Parietal lobe (tissue), 2 donors: ENCODE results near the gene EXO5. TPM values are rescaled to one million over a fixed set of nuclear protein-coding genes. Genes with fewer than 3 reads are reported as not detected.

ENCODE experiments used
- small RNA-seq: library from RNA; depleted of rRNA; stranded (forward); fragments of <200 nt; gene quantifications from one replicate; pipeline ENCODE3, GENCODE V24; 2014; ENCODE audit warnings: low replicate concordance
- total RNA-seq: library from RNA; depleted of rRNA; stranded (reverse); fragments of >200 nt; gene quantifications from one replicate; pipeline ENCODE4 v1.2.3, GENCODE V29; 2014

Gene EXO5, protein sequence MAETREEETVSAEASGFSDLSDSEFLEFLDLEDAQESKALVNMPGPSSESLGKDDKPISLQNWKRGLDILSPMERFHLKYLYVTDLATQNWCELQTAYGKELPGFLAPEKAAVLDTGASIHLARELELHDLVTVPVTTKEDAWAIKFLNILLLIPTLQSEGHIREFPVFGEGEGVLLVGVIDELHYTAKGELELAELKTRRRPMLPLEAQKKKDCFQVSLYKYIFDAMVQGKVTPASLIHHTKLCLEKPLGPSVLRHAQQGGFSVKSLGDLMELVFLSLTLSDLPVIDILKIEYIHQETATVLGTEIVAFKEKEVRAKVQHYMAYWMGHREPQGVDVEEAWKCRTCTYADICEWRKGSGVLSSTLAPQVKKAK
- total RNA-seq, result 23.8 TPM

DNA sequence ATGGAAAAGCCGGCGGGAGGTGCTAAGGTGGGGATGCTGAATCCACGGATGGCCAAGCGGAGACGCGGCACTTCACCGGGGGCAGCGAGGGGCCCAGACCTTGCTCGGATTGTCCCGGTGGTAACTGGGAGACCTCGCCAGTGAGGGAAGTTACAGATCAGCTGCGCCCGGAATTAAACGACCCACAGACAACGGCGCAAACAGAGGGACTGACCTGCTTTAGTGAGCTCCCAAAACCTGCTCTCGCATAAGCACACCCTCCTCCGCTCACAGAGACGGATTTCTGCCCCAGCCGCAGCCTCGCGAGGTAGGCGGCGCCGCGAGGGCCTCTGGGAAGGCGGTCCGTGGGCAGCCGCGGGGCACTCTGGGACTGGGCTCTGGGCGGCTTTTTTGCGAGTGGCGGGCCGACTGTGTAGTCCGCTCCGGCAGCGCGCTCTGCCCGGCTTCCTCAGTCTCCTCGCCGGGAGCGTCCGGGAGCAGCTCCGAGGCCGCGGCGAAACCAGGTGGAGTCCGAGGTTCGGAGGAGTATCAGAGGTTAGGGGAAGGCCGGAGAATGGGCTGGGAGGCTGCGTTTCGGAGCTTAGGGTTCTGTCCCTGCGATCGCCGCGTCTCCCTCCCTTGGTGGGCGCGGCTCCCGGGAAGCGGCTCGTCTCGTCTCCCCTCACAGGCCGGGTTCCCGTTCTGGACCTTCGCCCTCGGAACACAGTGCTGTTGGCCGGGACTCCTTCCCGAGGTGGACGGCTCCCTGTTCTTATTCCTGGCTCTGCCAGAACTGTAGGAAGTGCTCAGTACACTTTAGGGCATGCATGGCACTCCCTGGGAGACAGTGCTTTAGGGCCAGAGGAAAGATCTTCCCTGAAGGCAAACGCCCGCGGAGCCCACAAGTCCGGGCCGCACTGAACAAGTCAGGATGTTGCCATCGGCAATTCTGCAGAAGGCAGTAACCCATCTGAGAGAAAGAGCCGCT is at the start of gene EXO5:
Gene EXO5 (plus strand): TSS at position 393 of the 967 bp plus-strand sequence. CDS start 5,778 bp downstream, outside the sequence.

DNA sequence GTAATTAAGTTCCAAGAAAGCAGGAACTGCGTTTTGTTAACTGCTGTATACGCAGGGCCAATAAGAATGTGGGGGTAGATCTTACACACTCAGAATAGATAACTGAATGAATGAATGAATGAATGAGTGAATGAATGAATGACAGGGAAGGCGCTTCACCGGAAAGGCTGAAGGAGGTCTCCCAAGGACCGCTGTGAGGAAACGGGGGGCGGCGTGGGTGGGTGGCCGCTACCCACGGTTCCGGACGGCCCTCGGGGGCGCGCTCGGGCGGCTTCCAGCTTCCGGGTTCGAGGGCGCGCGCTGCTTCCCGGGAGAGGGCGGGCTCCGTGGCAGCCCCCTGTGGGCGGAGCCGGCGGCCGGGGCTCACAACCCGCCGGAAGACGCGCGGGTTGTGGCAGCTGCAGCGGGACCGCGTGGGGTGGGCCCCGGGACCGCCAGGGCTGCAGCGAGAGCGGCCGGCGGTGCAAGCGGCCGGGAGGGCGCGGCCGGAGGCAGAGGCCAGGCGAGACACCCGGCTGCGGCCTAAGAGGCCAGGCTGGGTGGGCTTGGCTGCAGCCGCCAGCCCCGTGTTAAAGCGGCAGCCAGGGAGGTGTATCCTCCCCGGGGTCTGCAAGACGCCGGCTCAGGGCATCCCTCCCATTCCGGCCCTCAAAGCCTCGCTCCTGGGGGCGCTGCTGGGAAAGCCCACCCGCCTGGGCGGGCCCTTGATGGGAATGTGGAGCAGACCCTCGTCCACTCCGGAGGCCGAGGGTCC is 31.5 kb upstream of the EXO5 start, which contains the start of gene ZFP69:
Gene ZFP69 (plus strand): TSS at position 367 of the 754 bp plus-strand sequence. CDS start 2,072 bp downstream, outside the sequence.

DNA sequence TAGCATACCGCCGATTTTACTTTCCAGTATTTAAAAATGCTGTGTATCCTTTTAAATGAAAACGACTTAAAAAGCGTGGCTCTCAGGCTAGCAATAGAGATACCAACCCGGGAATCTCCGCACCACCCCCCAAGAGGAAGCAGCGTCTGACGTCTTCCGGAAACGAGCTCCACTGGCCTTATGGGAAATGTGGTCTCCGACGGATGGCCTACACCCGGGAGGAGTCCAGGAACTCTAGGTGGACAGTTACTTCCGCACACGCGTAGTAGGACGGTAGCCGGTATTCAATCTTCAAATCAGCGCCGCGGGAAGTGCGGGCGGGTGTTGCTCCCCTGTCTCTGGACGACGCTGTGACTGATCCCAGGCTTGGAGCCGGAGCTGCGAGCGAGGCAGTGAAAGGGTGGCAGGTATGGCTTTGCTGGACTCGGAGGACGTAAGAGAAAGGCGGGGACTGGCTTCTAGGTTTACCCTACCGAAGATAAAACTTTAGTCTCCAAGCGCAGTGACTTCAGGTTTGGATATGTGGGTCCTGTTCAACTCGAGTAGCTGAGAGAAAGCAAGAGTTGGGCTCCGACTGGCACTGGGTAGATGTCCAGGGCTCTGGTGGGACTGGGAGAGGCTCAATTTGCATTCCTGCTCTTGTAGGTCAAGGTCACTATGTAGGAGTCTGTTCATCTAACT is 23.0 kb downstream of the EXO5 start, which contains the start of gene ZNF684:
Gene ZNF684 (plus strand): TSS at position 257 of the 681 bp plus-strand sequence. CDS start 1,530 bp downstream, outside the sequence.

Small RNA genes within 50 kb of the gene (small RNA-seq; reads per million reads assigned to genes)
- gene AL356379.1, result not detected

Other genes with a start within 250 kb of the EXO5 start
- 14.7 TPM for gene COL9A2, start 191.5 kb upstream of the EXO5 start, total RNA-seq
- gene SMAP2, start 135.0 kb upstream of the EXO5 start, total RNA-seq, result 30.0 TPM
- 23.8 TPM for gene ZFP69B, start 58.3 kb upstream of the EXO5 start, total RNA-seq
- 15.3 TPM for gene ZFP69, start 31.5 kb upstream of the EXO5 start, total RNA-seq
- gene ZNF684, start 22.9 kb downstream of the EXO5 start, total RNA-seq, result 8.1 TPM
- gene RIMS3, start 156.9 kb downstream of the EXO5 start, total RNA-seq, result 31.9 TPM
- gene NFYC, start 182.9 kb downstream of the EXO5 start, total RNA-seq, result 41.3 TPM